ENCODE results near the gene TMEM33.
A peak's percentile ranks its signal among the peaks of the same experiment; 100 is the strongest.
"Not testable (repeated sequence)": the region's sequence is repeated elsewhere in the genome, so short reads cannot be mapped to it uniquely, and the experiment has no call there.

Gene TMEM33, protein sequence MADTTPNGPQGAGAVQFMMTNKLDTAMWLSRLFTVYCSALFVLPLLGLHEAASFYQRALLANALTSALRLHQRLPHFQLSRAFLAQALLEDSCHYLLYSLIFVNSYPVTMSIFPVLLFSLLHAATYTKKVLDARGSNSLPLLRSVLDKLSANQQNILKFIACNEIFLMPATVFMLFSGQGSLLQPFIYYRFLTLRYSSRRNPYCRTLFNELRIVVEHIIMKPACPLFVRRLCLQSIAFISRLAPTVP

GRCh38 chr4:41934901-41935651 is at the start of gene TMEM33:
Gene TMEM33 (plus strand): TSS chr4:41935429. CDS start chr4:41935485, 56 bp downstream.
- peak; percentile 79 for DNase-seq (ENCODE audit: low spot score)

DNA sequence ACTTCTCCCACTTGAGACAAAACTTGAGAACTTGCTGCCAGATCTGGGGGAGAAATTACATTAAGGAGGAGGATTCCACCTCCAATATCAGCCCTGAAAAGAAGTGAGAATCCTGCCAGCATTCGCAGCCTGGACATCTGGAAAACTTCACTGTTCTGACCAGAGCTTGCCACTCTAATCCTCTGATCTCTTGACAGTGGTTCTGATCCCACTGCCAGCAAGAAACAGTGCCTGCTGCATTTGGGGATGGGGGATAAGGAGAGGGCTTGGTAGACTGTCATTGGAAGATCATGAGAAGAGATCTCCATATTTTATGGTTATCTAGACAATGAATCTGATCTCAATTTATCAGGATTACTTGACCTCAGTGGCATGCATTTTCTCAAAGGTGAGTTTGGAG is 49.8 kb upstream of the TMEM33 start:
- no peak for DNase-seq (ENCODE audit: low spot score)

DNA sequence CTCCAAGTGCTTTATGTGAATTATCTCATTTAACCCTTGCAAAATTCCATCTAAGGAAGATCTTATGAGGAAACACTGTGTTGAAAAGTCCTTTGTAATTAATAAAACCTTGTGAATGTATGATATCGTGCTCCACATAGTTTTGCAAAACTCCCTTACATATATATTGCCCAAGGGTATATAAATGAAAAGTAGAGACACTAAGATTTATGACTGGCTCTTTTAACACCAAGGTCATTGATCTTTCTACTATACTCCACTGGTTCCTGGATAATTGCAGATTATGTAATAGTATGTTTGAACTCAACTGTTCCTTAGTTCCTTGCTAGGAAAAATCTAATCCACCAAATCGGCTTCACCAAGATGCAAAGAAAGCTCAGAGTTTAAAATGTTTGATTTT is 48.0 kb upstream of the TMEM33 start:
- DNase-seq (ENCODE audit: low spot score), result no peak

DNA sequence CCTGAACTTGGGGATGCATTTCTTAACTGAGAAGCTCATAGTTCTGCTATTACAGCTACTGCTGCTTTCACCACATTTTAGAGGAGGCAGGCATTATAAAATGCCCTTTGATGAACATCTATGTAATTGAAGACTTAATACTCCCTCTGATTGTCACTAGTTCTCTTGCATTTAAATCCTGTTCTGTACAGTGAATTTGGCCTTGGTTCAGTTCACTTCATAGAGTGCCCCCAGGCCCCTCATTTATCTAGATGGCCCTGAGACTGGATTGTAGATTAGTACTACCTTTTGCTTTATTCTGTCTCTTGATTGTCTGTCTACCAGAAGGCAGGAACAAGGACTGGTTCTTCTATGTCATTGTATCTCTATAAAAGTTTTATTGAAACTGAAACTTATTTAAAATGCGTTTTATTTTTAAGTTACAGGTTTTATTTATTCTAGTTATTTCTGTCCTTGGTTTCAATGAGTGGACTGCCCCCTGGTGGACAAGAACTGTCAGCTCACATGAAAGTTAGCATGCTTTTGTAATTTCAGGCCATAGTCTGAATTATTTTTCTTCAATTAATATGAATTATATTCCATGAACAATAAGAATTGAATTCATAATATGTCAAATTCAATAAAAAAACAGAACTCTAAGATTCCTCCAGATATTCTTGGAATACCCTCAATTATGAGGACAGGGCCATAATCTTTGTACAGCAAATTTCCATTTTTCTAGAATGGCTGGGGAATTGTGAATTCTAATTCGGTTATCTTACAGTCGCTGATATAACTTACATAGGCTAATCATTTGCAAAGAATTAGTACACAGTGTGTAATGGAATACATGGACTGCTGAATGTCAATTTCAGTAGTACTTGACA is 47.2 kb upstream of the TMEM33 start:
- no peak for DNase-seq (ENCODE audit: low spot score)

DNA sequence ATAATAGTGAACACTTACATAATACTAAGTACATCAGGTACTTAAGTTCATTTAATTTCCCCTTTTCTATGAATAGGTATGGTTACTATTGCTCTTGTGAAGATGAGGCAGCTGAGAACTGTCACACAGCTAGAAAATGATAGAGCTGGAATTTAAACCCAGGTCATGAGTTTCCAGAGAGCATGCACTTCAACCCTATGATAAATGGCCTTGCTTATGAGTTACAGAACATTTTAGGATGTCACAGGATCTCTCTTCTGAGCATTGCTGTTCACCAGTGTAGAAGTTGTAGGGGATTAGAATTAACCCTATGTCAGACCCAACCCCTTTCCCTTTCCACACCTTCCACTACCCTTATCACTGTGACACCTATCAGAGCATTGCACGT is 46.5 kb upstream of the TMEM33 start:
- DNase-seq (ENCODE audit: low spot score), result no peak

DNA sequence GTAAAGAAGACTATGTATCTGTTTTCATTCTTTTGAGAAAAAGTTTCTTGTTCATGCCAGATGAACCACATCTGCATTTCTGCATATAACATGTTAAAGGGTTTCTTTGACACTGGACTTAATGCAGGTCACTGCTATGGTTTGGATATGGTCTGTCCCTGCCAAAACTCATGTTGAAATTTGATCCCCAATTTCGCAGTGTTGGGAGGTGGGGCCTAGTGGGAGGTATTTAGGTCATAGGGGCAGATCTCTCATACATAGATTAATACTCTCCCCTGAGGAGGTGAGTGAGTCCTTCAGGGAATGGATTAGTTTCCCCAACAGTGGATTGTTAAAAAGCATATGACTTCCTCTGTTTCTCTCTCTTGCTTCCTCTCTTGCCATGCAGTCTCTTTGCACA is 45.9 kb upstream of the TMEM33 start:
- no peak for DNase-seq (ENCODE audit: low spot score)

DNA sequence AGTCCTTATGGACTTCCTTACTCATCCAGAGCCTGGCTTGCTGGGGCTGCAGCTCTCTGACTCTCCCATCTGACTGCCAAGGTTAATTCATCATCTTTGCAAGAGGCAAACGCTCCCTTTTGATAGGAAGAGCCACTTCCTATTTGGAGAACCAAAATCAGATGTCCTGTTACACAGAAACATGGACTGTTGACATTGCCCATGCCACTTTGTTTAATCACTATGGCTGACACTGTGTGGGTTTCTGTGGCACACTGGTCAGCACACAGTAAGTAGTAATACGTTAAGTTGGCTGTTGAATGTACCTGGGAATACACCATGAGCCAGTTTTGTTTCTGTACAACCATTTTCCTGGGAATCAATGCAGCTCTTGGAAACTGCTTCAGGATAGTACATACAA is 45.1 kb upstream of the TMEM33 start:
- DNase-seq (ENCODE audit: low spot score), result no peak

DNA sequence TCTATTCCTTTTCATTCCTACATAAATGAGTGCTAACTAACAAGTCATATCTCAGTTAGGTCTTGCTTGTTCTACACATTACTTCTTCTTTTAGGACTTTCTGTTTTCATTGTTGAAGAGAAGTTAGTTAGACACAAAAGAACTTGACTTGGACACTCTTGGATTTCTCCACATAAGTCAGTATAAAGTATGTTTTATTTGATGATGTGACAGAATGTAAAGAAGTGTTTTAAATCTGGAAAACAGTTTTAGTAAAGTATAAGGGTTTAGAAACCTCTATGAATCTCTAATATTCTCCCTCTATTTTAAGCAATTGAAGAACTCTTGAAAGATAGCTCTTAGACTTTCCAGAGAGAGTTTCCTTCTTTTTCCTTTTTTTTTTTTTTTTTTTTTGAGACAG is 38.6 kb upstream of the TMEM33 start:
- no peak for DNase-seq (ENCODE audit: low spot score)

GRCh38 chr4:41897698-41898097 is 37.5 kb upstream of the TMEM33 start:
- no peak for DNase-seq (ENCODE audit: low spot score)

GRCh38 chr4:41909136-41909535 is 26.1 kb upstream of the TMEM33 start:
- not testable (repeated sequence) for DNase-seq (ENCODE audit: low spot score)

- no peak for DNase-seq (ENCODE audit: low spot score)
These were observed 22.7 kb upstream of the TMEM33 start for GRCh38 chr4:41912546-41912945.

- DNase-seq (ENCODE audit: low spot score), result no peak
These were observed 21.7 kb upstream of the TMEM33 start for GRCh38 chr4:41913509-41913908.

- DNase-seq (ENCODE audit: low spot score), result no peak
These were observed 17.0 kb upstream of the TMEM33 start for GRCh38 chr4:41918278-41918677.

- DNase-seq (ENCODE audit: low spot score), result not testable (repeated sequence)
These were observed 14.8 kb upstream of the TMEM33 start for GRCh38 chr4:41920416-41920815.

GRCh38 chr4:41921476-41921875 is 13.8 kb upstream of the TMEM33 start:
- no peak for DNase-seq (ENCODE audit: low spot score)

DNA sequence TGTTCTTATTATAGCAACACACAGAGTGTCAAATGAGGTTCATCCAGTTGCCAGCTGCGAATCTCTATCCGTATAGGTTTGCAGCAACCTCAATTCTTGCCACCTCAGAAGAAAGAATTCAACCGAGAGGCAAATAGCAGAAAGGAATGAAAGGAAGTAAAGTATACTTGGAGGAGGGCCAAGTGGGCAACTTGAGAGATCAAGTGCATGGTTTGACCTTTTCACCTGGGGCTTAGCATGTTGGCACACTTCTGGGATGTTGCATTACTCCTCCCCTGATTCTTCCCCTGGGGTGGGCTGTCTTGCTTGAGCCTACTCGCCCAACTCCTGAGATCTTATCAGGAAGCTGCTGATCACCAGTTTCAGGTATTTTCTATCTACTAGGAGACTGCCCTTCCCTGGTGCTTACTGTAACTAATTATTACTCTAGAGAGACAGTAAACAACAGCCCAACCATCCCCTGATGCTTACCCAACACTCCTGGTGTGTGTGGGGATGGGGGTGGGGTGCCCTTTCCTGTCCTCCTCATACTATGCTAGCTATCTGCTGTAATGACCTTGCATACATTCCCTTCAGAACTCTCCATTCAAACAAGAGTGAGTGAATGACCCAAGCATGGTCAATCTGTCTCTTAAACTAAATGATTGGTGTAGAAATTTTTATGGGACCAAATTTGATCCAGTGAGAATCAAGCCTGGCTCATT is 7.3 kb upstream of the TMEM33 start:
- DNase-seq (ENCODE audit: low spot score), result no peak

GRCh38 chr4:41930139-41930831 is 4.9 kb upstream of the TMEM33 start:
- no peak for DNase-seq (ENCODE audit: low spot score)

- DNase-seq (ENCODE audit: low spot score), result no peak
These were observed 2.2 kb upstream of the TMEM33 start for GRCh38 chr4:41932988-41933387.

DNA sequence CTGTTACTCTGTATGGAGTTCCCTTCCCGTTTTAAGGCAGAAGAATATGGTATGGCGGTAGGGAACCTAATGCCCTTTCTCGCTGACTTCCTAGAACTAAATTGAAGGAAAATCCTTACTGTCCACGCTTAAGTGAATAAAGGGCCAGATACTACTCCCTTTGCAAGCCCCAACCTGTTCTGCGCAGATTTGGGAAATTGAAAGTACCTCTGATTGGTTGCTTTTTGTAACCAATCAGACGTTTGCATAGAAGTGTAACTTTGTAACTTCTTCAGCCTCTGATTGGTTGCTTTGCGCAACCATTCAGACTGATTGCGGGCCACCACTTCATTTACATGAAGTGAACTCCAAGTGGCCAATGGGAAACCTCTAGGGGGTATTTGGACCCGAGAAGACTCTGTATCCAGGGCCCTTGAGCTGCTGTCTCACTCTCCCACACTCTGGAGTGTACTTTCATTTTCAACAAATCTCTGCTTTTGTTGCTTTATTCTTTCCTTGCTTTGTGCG is 1.2 kb upstream of the TMEM33 start:
- DNase-seq (ENCODE audit: low spot score), result no peak

GRCh38 chr4:41934514-41934900 is 722 bp upstream of the TMEM33 start:
- no peak for DNase-seq (ENCODE audit: low spot score)

DNA sequence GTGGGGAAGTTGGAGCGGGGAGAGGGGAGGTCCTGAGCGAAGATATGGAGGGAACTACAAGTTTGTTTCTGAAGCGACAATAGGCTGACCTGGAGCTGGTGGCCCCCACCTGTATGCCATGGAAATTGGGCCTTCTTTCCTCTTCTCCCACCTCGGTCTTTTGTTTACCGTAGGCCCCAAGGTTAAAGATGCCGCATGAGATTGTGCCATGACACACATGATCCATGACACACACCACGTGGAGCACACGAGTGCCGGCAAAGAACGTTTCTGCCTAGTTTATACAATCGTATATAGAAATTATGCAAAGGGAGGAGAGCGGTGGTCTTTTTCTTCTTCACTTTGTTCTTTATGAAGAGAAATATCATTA is 408 bp downstream of the TMEM33 start:
- DNase-seq (ENCODE audit: low spot score), result peak; percentile 8

Data from hepatic stellate cell (primary cell).